Measurements from ENCODE around the gene DNAJC27. TPM values are rescaled to one million over a fixed set of nuclear protein-coding genes. Genes with fewer than 3 reads are reported as not detected.

Gene DNAJC27
- total RNA-seq, 1 experiment from 2014 or later = 5.1 TPM

DNA sequence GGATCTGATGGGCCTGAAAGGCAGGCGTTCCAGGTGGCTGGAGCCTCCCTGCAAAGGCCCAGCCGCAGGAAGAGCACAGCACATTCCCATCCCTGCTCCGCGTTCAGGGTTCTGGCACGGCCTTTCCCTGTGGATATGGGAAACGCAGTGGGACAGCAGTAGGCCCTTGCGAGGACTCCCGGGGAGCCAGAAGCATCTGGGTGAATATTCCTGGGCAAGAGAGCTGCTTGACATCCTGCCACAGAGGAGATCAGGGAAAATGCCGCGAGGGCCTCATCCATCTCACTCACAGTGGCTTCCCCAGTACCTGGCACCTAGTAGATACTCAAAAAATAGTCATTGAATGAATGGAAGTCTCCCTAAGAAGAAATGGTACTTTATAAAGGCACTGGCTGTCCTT lies 48.6 kb downstream of the DNAJC27 start:
- DNase-seq = no peak
- peaks cover 2 to 3% (median 3%) of the 10 kb centered on the region in 3 experiments; a peak in 5 of 7 replicates for H3K36me3 Mint-ChIP-seq (ENCODE audit: insufficient read depth in 1 of 3, low read depth in 3 of 3)
- no peak overlapping the region for H3K56ac ChIP-seq (ENCODE audit: insufficient read length, low read depth, low read length)
- H3K4me1 Mint-ChIP-seq = peaks cover 24 to 28% of the 10 kb centered on the region in 2 experiments
- no peak overlapping the region for H3K14ac ChIP-seq (ENCODE audit: insufficient read depth, low read length)
- H3K27me3 ChIP-seq (ENCODE audit: insufficient read depth, low read length) = no peaks in the 10 kb centered on the region
- no peak overlapping the region for H2BK12ac ChIP-seq (ENCODE audit: insufficient read length, low read depth, low read length)
- H3K9me3 Mint-ChIP-seq = no peaks in the 10 kb centered on the region
- no peak overlapping the region for H2BK15ac ChIP-seq (ENCODE audit: low read depth, low read length)
- no peak overlapping the region for H3K23ac ChIP-seq (ENCODE audit: insufficient read length, low read depth, low read length)
- no peak overlapping the region for H2BK120ac ChIP-seq (ENCODE audit: low read depth, low read length, poor library complexity, severe bottlenecking)
- no peak overlapping the region for H2AFZ ChIP-seq (ENCODE audit: low read length)
- WGBS (ENCODE audit: extremely low coverage, insufficient read length, low lambda C conversion rate) = no CpG with 5 or more reads among the region's 10 CpGs
- H3K18ac ChIP-seq (ENCODE audit: insufficient read length, low read depth, low read length) = no peak overlapping the region
- H3K23me2 ChIP-seq (ENCODE audit: insufficient read length, low read depth, low read length, poor library complexity, severe bottlenecking) = no peaks in the 10 kb centered on the region
- H2BK20ac ChIP-seq (ENCODE audit: low read depth, low read length, poor library complexity, severe bottlenecking) = no peak overlapping the region
- TF ChIP-seq, protein P1, sequence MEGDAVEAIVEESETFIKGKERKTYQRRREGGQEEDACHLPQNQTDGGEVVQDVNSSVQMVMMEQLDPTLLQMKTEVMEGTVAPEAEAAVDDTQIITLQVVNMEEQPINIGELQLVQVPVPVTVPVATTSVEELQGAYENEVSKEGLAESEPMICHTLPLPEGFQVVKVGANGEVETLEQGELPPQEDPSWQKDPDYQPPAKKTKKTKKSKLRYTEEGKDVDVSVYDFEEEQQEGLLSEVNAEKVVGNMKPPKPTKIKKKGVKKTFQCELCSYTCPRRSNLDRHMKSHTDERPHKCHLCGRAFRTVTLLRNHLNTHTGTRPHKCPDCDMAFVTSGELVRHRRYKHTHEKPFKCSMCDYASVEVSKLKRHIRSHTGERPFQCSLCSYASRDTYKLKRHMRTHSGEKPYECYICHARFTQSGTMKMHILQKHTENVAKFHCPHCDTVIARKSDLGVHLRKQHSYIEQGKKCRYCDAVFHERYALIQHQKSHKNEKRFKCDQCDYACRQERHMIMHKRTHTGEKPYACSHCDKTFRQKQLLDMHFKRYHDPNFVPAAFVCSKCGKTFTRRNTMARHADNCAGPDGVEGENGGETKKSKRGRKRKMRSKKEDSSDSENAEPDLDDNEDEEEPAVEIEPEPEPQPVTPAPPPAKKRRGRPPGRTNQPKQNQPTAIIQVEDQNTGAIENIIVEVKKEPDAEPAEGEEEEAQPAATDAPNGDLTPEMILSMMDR (conservative IDR thresholded peaks at IDR 0.05) = no peak
- H3T11ph ChIP-seq (ENCODE audit: low read length) = no peak overlapping the region
- no peak overlapping the region for H3K4me2 ChIP-seq (ENCODE audit: insufficient read depth, insufficient read length, low read length)
- no peak overlapping the region for H4K5ac ChIP-seq (ENCODE audit: insufficient read length, low read depth, low read length)
- no peak overlapping the region for H2BK5ac ChIP-seq (ENCODE audit: insufficient read length, low read length)
- H3K27ac ChIP-seq (ENCODE audit: insufficient read length, low read depth, low read length) = no peak overlapping the region
- H3K27me3 Mint-ChIP-seq (ENCODE audit: low read depth) = peaks cover 8% of the 10 kb centered on the region
- no peaks in the 10 kb centered on the region for H3K79me2 ChIP-seq (ENCODE audit: insufficient read depth, low read length)
- no peak overlapping the region for H4K8ac ChIP-seq (replicated peaks; ENCODE audit: insufficient read length, low read depth, low read length)
- H4K91ac ChIP-seq (ENCODE audit: insufficient read length, low read depth, low read length) = no peak overlapping the region
- H3K4me3 Mint-ChIP-seq = no peak overlapping the region
- no peak overlapping the region for H3K9ac ChIP-seq (ENCODE audit: extremely low read depth, insufficient read length, low read length)
- H2AK5ac ChIP-seq (ENCODE audit: insufficient read length, low read length) = no peak overlapping the region
- no peaks in the 10 kb centered on the region for H3K79me1 ChIP-seq (ENCODE audit: insufficient read depth, low read depth, low read length, poor library complexity, severe bottlenecking)
- H3K27ac Mint-ChIP-seq = no peak overlapping the region
- no peaks in the 10 kb centered on the region for H4K20me1 ChIP-seq (ENCODE audit: control insufficient read depth, insufficient read depth, insufficient read length)
- no peak overlapping the region for H3K4ac ChIP-seq (ENCODE audit: low read depth, low read length)
- H3K4me1 ChIP-seq (ENCODE audit: insufficient read depth, low read length) = no peaks in the 10 kb centered on the region; the same call in 1 of the 2 replicates
- no peaks in the 10 kb centered on the region for H3K9me3 ChIP-seq (ENCODE audit: control insufficient read depth, low read depth, low read length)

Measured in H9 (cell line).